NCI-H510A (cell line): ENCODE results near the gene HSPA12B.

Experiments used
- DNase-seq: peaks from one replicate; lab custom pipeline; 2025; lab: John Stamatoyannopoulos, UW

The HSPA12B gene

GRCh38 chr20:3704087-3704486 is 28.4 kb upstream of the HSPA12B start:
- DNase-seq, result no peak

GRCh38 chr20:3705491-3705969 is 27.0 kb upstream of the HSPA12B start:
- no peak for DNase-seq

GRCh38 chr20:3705970-3706739 is 26.3 kb upstream of the HSPA12B start:
- DNase-seq, result no peak

GRCh38 chr20:3706774-3707507 is 25.5 kb upstream of the HSPA12B start:
- DNase-seq, result no peak

- no peak for DNase-seq
Measured at GRCh38 chr20:3707508-3707899, 25.0 kb upstream of the HSPA12B start.

GRCh38 chr20:3710011-3710466 is 22.4 kb upstream of the HSPA12B start:
- no peak for DNase-seq

GRCh38 chr20:3710703-3711483 is 21.6 kb upstream of the HSPA12B start:
- no peak for DNase-seq

- DNase-seq, result no peak
Measured at GRCh38 chr20:3711484-3711941, 21.0 kb upstream of the HSPA12B start.

- DNase-seq, result no peak
Measured at GRCh38 chr20:3712279-3712873, 20.1 kb upstream of the HSPA12B start, which contains the start of gene SIGLEC1. Gene SIGLEC1 (minus strand): TSS chr20:3712600. CDS start chr20:3707128, 5,472 bp downstream.

- no peak for DNase-seq
Measured at GRCh38 chr20:3714092-3714491, 18.4 kb upstream of the HSPA12B start.

GRCh38 chr20:3716195-3716834 is 16.2 kb upstream of the HSPA12B start:
- no peak for DNase-seq

- DNase-seq, result no peak
Measured at GRCh38 chr20:3719046-3719445, 13.4 kb upstream of the HSPA12B start.

GRCh38 chr20:3720068-3720467 is 12.4 kb upstream of the HSPA12B start:
- DNase-seq, result no peak

- no peak for DNase-seq
Measured at GRCh38 chr20:3720626-3721025, 11.9 kb upstream of the HSPA12B start.

GRCh38 chr20:3721912-3722311 is 10.6 kb upstream of the HSPA12B start:
- DNase-seq, result no peak

GRCh38 chr20:3723284-3723683 is 9.2 kb upstream of the HSPA12B start:
- no peak for DNase-seq

- DNase-seq, result no peak
Measured at GRCh38 chr20:3724356-3724755, 8.1 kb upstream of the HSPA12B start.

- DNase-seq, result no peak
Measured at GRCh38 chr20:3727401-3728021, 5.0 kb upstream of the HSPA12B start.

GRCh38 chr20:3728354-3728753 is 4.1 kb upstream of the HSPA12B start:
- no peak for DNase-seq

GRCh38 chr20:3728876-3729275 is 3.6 kb upstream of the HSPA12B start:
- no peak for DNase-seq

- no peak for DNase-seq
Measured at GRCh38 chr20:3729378-3729777, 3.1 kb upstream of the HSPA12B start.
